ENCODE measurements around the gene TMPRSS3. TPM values are rescaled to one million over a fixed set of nuclear protein-coding genes. Genes with fewer than 3 reads are reported as not detected.
"Not testable (repeated sequence)": the region's sequence is repeated elsewhere in the genome, so short reads cannot be mapped to it uniquely, and the experiment has no call there.

Gene TMPRSS3
- total and polyA plus RNA-seq, 2 donors (not counting 1 experiment from before 2014, with no cell fraction given): 0.10 to 0.12 TPM

DNA sequence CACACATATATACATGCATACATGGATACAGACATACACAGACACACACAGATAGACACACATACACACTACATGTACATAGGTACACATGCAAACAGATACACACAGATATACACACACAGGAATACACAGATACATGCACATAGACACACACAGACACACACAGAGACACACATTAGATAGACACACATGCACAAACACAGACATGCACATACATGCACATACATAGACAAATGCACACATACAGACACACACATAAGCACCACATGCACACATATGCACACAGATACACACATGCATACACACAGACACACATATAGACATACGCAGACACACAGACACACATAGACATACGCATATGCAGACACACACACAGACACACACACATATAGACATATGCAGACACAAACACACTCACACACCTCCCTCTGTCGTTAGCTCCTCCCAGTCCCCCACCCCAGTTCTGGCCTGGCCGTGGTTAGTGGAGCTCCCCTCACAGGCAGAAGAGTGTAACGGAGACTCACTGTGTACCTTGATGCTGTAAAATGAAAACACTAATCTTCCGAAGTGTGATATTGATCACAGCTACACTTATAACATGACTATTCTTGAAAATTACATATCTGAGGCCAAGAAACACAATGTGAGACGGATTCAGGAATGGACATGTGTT lies 15.5 kb upstream of the TMPRSS3 start:
- Histone ChIP-seq H3K27ac (ENCODE audit: low read length in 2 of 2) (no peak overlapping the region), H3K79me2 (ENCODE audit: control insufficient read depth, insufficient read depth, low read length) (no peaks in the 10 kb centered on the region), H3K4me3 (ENCODE audit: control extremely low read depth in 1 of 5, extremely low read depth in 1 of 5, insufficient read depth in 1 of 5, low read depth in 2 of 5, low read length in 4 of 5) (no peak overlapping the region), H2AFZ (ENCODE audit: insufficient read depth, low read depth, low read length, poor library complexity, severe bottlenecking) (no peak overlapping the region), H3K4me1 (ENCODE audit: control insufficient read depth in 2 of 2, insufficient read depth in 2 of 2, low read length in 2 of 2) (peaks cover 6 to 16% of the 10 kb centered on the region in 2 donors), H3K9me3 (ENCODE audit: control extremely low read depth in 1 of 3, control insufficient read depth in 2 of 3, insufficient read depth in 1 of 3, low read length in 2 of 3) (no peaks in the 10 kb centered on the region), H3K36me3 (replicated peaks in 1 of 2; ENCODE audit: control extremely low read depth in 1 of 2, control insufficient read depth in 1 of 2, extremely low read depth in 1 of 2, insufficient read depth in 2 of 2, low read length in 1 of 2) (no peaks in the 10 kb centered on the region), H4K20me1 (ENCODE audit: control insufficient read depth, insufficient read depth, low read length, poor library complexity, severe bottlenecking) (no peaks in the 10 kb centered on the region), H3K9ac (ENCODE audit: low read length) (no peak overlapping the region), H3K27me3 (replicated peaks in 1 of 4; ENCODE audit: control extremely low read depth in 1 of 4, control insufficient read depth in 3 of 4, insufficient read depth in 4 of 4, low read length in 3 of 4) (no peaks in the 10 kb centered on the region), H3K4me2 (replicated peaks; ENCODE audit: low read depth, low read length, poor library complexity, severe bottlenecking) (no peak overlapping the region)
- no peaks in the 10 kb centered on the region for H3K9me3 Mint-ChIP-seq (ENCODE audit: insufficient read depth)
- ChIA-PET CTCF (no interaction called here), POLR2A (no interaction called here)
- TF ChIP-seq EZH2 (IDR thresholded peaks at IDR 0.05; ENCODE audit: borderline replicate concordance, insufficient read depth, low read depth, low read length, poor library complexity, severe bottlenecking): no peak
- TF ChIP-seq, protein P1, sequence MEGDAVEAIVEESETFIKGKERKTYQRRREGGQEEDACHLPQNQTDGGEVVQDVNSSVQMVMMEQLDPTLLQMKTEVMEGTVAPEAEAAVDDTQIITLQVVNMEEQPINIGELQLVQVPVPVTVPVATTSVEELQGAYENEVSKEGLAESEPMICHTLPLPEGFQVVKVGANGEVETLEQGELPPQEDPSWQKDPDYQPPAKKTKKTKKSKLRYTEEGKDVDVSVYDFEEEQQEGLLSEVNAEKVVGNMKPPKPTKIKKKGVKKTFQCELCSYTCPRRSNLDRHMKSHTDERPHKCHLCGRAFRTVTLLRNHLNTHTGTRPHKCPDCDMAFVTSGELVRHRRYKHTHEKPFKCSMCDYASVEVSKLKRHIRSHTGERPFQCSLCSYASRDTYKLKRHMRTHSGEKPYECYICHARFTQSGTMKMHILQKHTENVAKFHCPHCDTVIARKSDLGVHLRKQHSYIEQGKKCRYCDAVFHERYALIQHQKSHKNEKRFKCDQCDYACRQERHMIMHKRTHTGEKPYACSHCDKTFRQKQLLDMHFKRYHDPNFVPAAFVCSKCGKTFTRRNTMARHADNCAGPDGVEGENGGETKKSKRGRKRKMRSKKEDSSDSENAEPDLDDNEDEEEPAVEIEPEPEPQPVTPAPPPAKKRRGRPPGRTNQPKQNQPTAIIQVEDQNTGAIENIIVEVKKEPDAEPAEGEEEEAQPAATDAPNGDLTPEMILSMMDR (IDR thresholded peaks at IDR 0.05): no peak
- ATAC-seq (ENCODE audit: low read depth): no peak
- H3K4me3 Mint-ChIP-seq: no peak overlapping the region
- intact Hi-C loops (cut with micrococcal nuclease): no loop called here
- WGBS (ENCODE audit: insufficient coverage): 100% methylated on average over 3 of the region's 7 CpGs
- H3K27ac Mint-ChIP-seq: no peak overlapping the region
- peaks cover 3% of the 10 kb centered on the region for H3K27me3 Mint-ChIP-seq
- H3K4me1 Mint-ChIP-seq: peaks cover 29% of the 10 kb centered on the region
- DNase-seq: no peak

DNA sequence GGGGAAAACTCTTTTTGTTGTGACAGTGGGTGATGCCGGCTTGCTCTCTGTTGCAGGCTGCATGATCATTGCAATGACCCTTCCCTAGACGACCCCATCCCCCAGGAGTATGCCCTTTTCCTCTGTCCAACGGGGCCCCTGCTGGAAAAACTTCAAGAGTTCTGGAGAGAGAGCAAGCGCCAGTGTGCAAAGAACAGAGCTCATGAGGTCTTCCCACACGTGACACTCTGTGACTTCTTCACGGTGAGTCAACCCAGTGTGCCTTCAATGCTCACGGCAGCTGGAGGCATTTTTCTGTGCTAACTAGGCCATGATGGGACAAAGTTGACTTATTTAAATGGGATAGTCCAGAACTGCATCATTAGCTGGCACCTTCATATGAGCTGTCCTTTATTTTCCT lies 13.5 kb upstream of the TMPRSS3 start:
- Histone ChIP-seq H3K79me2 (ENCODE audit: control insufficient read depth, insufficient read depth, low read length) (no peaks in the 10 kb centered on the region), H2AFZ (ENCODE audit: insufficient read depth, low read depth, low read length, poor library complexity, severe bottlenecking) (no peak overlapping the region), H4K20me1 (ENCODE audit: control insufficient read depth, insufficient read depth, low read length, poor library complexity, severe bottlenecking) (no peaks in the 10 kb centered on the region), H3K4me2 (replicated peaks; ENCODE audit: low read depth, low read length, poor library complexity, severe bottlenecking) (no peak overlapping the region), H3K4me3 (ENCODE audit: control extremely low read depth in 1 of 5, extremely low read depth in 1 of 5, insufficient read depth in 1 of 5, low read depth in 2 of 5, low read length in 4 of 5) (no peak overlapping the region), H3K36me3 (replicated peaks in 1 of 2; ENCODE audit: control extremely low read depth in 1 of 2, control insufficient read depth in 1 of 2, extremely low read depth in 1 of 2, insufficient read depth in 2 of 2, low read length in 1 of 2) (no peaks in the 10 kb centered on the region), H3K27me3 (replicated peaks in 1 of 4; ENCODE audit: control extremely low read depth in 1 of 4, control insufficient read depth in 3 of 4, insufficient read depth in 4 of 4, low read length in 3 of 4) (peaks cover 0 to 2% (median 0%) of the 10 kb centered on the region in 4 experiments), H3K27ac (ENCODE audit: low read length in 2 of 2) (no peak overlapping the region), H3K9ac (ENCODE audit: low read length) (no peak overlapping the region), H3K4me1 (ENCODE audit: control insufficient read depth in 2 of 2, insufficient read depth in 2 of 2, low read length in 2 of 2) (no peaks in the 10 kb centered on the region), H3K9me3 (ENCODE audit: control extremely low read depth in 1 of 3, control insufficient read depth in 2 of 3, insufficient read depth in 1 of 3, low read length in 2 of 3) (no peaks in the 10 kb centered on the region)
- CTCF ChIA-PET: interaction anchor here (0.9 kb wide), 1 partner anchor 9 kb away, joined by 3 read pairs; no protein-coding TSS in a partner anchor
- TF ChIP-seq, protein P1 (IDR thresholded peaks at IDR 0.05): no peak
- TF ChIP-seq EZH2 (IDR thresholded peaks at IDR 0.05; ENCODE audit: borderline replicate concordance, insufficient read depth, low read depth, low read length, poor library complexity, severe bottlenecking): no peak
- ATAC-seq (ENCODE audit: low read depth): no peak
- WGBS (ENCODE audit: insufficient coverage): 90% methylated on average over 6 of the region's 7 CpGs
- H3K27me3 Mint-ChIP-seq: peaks cover 3% of the 10 kb centered on the region
- POLR2A ChIA-PET: no interaction called here
- peaks cover 15% of the 10 kb centered on the region for H3K4me1 Mint-ChIP-seq
- no peaks in the 10 kb centered on the region for H3K9me3 Mint-ChIP-seq (ENCODE audit: insufficient read depth)
- no peak for DNase-seq
- H3K27ac Mint-ChIP-seq: no peak overlapping the region
- H3K4me3 Mint-ChIP-seq: no peak overlapping the region
- intact Hi-C loops (cut with micrococcal nuclease): no loop called here

DNA sequence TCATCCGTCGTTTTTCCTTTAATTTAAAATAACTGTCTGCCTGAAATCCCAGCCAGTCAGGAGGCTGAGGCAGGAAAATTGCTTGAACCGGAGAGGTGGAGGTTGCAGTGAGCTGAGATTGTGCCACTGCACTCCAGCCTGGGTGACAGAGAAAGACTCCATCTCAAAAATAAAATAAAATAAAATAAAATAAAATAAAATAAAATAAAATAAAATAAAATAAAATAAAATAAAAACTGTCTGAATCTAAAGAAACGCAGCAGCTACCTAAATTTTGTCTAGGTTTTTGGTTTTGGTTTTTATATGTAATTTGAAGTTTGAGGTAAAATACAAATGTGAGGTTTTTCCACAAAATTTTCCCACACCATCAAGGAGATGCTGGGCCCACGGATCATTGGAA lies 12.9 kb upstream of the TMPRSS3 start:
- H3K4me3 ChIP-seq (ENCODE audit: control extremely low read depth in 1 of 5, extremely low read depth in 1 of 5, insufficient read depth in 1 of 5, low read depth in 2 of 5, low read length in 4 of 5); DNase-seq; intact Hi-C loops (cut with micrococcal nuclease); H3K9ac ChIP-seq (ENCODE audit: low read length); H2AFZ ChIP-seq (ENCODE audit: insufficient read depth, low read depth, low read length, poor library complexity, severe bottlenecking); H3K27me3 Mint-ChIP-seq; H3K4me3 Mint-ChIP-seq; H3K9me3 Mint-ChIP-seq (ENCODE audit: insufficient read depth); H3K36me3 ChIP-seq (replicated peaks in 1 of 2; ENCODE audit: control extremely low read depth in 1 of 2, control insufficient read depth in 1 of 2, extremely low read depth in 1 of 2, insufficient read depth in 2 of 2, low read length in 1 of 2); POLR2A ChIA-PET; H3K4me1 Mint-ChIP-seq; H3K9me3 ChIP-seq (ENCODE audit: control extremely low read depth in 1 of 3, control insufficient read depth in 2 of 3, insufficient read depth in 1 of 3, low read length in 2 of 3); H3K79me2 ChIP-seq (ENCODE audit: control insufficient read depth, insufficient read depth, low read length); H3K4me2 ChIP-seq (replicated peaks; ENCODE audit: low read depth, low read length, poor library complexity, severe bottlenecking); H4K20me1 ChIP-seq (ENCODE audit: control insufficient read depth, insufficient read depth, low read length, poor library complexity, severe bottlenecking); ATAC-seq (ENCODE audit: low read depth); H3K27me3 ChIP-seq (replicated peaks in 1 of 4; ENCODE audit: control extremely low read depth in 1 of 4, control insufficient read depth in 3 of 4, insufficient read depth in 4 of 4, low read length in 3 of 4); H3K27ac Mint-ChIP-seq; H3K27ac ChIP-seq (ENCODE audit: low read length in 2 of 2); H3K4me1 ChIP-seq (ENCODE audit: control insufficient read depth in 2 of 2, insufficient read depth in 2 of 2, low read length in 2 of 2): not testable (repeated sequence)
- CTCF ChIA-PET: interaction anchor here (0.9 kb wide), 1 partner anchor 8 kb away, joined by 3 read pairs; no protein-coding TSS in a partner anchor
- WGBS (ENCODE audit: insufficient coverage): no CpG with 5 or more reads among the region's 5 CpGs

Measured in B cell (primary cell).